Fibroblast of skin of right quadriceps (primary cell): ENCODE measurements around the gene EXOC3.
"Not testable (repeated sequence)": the region's sequence is repeated elsewhere in the genome, so short reads cannot be mapped to it uniquely, and the experiment has no call there.

Experiments used
- DNase-seq: peaks from one replicate; pipeline ENCODE4 v3.0.0-alpha.2; 2013

EXOC3 gene

GRCh38 chr5:442335-443238, at the start of gene EXOC3:
EXOC3 (plus strand) TSS chr5:443176; CDS start chr5:446206, 3,030 bp downstream.
- DNase-seq, result peak; percentile 68

GRCh38 chr5:393846-394275, 49.1 kb upstream of the EXOC3 start:
- peak; percentile 44 for DNase-seq

- no peak for DNase-seq
These were observed 48.3 kb upstream of the EXOC3 start for GRCh38 chr5:394671-395155.

GRCh38 chr5:395156-395920, 47.6 kb upstream of the EXOC3 start:
- DNase-seq, result peak; percentile 62

- DNase-seq, result no peak
These were observed 47.0 kb upstream of the EXOC3 start for GRCh38 chr5:395921-396530.

- DNase-seq, result no peak
These were observed 46.4 kb upstream of the EXOC3 start for GRCh38 chr5:396531-396961.

- DNase-seq, result not testable (repeated sequence)
These were observed 44.9 kb upstream of the EXOC3 start for GRCh38 chr5:398141-398474.

GRCh38 chr5:398475-399295, 44.3 kb upstream of the EXOC3 start:
- DNase-seq, result no peak

- DNase-seq, result peak; percentile 98
These were observed 43.4 kb upstream of the EXOC3 start for GRCh38 chr5:399296-400281.

GRCh38 chr5:400282-401145, 42.5 kb upstream of the EXOC3 start:
- peak; percentile 97 for DNase-seq

GRCh38 chr5:401146-402034, 41.6 kb upstream of the EXOC3 start:
- no peak for DNase-seq

GRCh38 chr5:402219-402614, 40.8 kb upstream of the EXOC3 start:
- not testable (repeated sequence) for DNase-seq

- DNase-seq, result no peak
These were observed 40.2 kb upstream of the EXOC3 start for GRCh38 chr5:402615-403359.

- DNase-seq, result no peak
These were observed 39.0 kb upstream of the EXOC3 start for GRCh38 chr5:403995-404394.

- no peak for DNase-seq
These were observed 38.2 kb upstream of the EXOC3 start for GRCh38 chr5:404666-405241.

- no peak for DNase-seq
These were observed 37.6 kb upstream of the EXOC3 start for GRCh38 chr5:405421-405820.

GRCh38 chr5:406041-406440, 36.9 kb upstream of the EXOC3 start:
- DNase-seq, result no peak

GRCh38 chr5:407051-407450, 35.9 kb upstream of the EXOC3 start:
- no peak for DNase-seq
